GM12878 (cell line): ENCODE results near the gene LAMA5.

Source experiments
- JUND ChIP-seq: IDR thresholded peaks from 2 replicates; pipeline ENCODE4 v1.6.1; 2012; ENCODE audit warnings: low read depth, mild to moderate bottlenecking, low read length, improper control_type of control experiment, moderate library complexity
- POLR2AphosphoS5 ChIP-seq: IDR thresholded peaks from 2 replicates; pipeline ENCODE4 v1.6.1; 2011; ENCODE audit warnings: mild to moderate bottlenecking, low read length, inconsistent platforms
- TF ChIP-seq, protein P1 (sequence below): IDR thresholded peaks from 2 replicates; pipeline ENCODE4 v1.6.1; 2012; ENCODE audit warnings: low read depth, low read length, improper control_type of control experiment
- TF ChIP-seq, protein P2 (sequence below), 3 experiments: IDR thresholded peaks in 2 of 3; conservative IDR thresholded peaks in 1 of 3; 2 replicates each; pipeline ENCODE4 v1.5.1; 2011; ENCODE audit warnings: low read depth in 3 of 3, low read length in 3 of 3, mild to moderate bottlenecking in 3 of 3, control low read depth in 2 of 3, moderate library complexity in 2 of 3, inconsistent platforms in 1 of 3, mixed read lengths in 1 of 3; ENCODE audit not compliant: control insufficient read depth in 2 of 3, insufficient read depth in 1 of 3; ENCODE audit errors: extremely low read depth in 1 of 3

DNA sequence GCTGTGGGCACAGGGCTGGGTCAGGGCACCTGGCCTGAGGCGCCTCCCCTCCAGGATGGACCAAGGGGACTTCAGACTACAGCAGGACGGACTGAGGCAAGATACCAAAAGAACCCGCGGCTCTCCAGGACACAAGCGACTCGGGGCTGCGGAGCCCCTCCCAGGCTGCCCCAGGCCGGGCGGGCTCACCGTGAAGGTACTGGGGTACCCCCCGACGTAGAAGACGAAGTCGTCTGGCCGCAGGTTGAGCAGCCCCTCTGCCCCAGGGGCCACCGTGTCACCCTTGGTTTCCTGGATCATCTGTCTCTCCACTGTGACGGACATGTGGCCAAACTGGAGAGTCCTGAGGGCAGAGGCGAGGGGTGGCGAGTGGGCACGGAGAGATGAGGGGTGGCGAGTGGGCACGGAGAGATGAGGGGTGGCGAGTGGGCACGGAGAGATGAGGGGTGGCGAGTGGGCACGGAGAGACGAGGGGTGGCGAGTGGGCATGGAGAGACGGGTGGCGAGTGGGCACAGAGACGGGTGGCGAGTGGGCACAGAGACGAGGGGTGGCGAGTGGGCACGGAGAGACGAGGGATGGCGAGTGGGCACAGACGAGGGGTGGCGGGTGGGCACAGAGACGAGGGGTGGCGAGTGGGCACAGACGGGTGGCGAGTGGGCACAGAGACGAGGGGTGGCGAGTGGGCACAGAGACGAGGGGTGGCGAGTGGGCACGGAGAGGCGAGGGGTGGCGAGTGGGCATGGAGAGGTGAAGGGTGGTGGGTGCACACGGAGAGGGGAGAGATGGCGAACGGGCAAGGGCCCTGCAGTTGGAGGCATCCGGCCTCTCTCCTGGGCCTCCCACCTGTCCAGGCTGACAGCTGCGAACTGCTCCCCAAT lies 53.4 kb downstream of the LAMA5 start:
- TF ChIP-seq JUND (no peak), POLR2AphosphoS5 (no peak)
- TF ChIP-seq, protein P1, sequence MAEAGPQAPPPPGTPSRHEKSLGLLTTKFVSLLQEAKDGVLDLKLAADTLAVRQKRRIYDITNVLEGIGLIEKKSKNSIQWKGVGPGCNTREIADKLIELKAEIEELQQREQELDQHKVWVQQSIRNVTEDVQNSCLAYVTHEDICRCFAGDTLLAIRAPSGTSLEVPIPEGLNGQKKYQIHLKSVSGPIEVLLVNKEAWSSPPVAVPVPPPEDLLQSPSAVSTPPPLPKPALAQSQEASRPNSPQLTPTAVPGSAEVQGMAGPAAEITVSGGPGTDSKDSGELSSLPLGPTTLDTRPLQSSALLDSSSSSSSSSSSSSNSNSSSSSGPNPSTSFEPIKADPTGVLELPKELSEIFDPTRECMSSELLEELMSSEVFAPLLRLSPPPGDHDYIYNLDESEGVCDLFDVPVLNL, result no peak
- TF ChIP-seq, protein P2, sequence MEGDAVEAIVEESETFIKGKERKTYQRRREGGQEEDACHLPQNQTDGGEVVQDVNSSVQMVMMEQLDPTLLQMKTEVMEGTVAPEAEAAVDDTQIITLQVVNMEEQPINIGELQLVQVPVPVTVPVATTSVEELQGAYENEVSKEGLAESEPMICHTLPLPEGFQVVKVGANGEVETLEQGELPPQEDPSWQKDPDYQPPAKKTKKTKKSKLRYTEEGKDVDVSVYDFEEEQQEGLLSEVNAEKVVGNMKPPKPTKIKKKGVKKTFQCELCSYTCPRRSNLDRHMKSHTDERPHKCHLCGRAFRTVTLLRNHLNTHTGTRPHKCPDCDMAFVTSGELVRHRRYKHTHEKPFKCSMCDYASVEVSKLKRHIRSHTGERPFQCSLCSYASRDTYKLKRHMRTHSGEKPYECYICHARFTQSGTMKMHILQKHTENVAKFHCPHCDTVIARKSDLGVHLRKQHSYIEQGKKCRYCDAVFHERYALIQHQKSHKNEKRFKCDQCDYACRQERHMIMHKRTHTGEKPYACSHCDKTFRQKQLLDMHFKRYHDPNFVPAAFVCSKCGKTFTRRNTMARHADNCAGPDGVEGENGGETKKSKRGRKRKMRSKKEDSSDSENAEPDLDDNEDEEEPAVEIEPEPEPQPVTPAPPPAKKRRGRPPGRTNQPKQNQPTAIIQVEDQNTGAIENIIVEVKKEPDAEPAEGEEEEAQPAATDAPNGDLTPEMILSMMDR (IDR thresholded peaks at IDR 0.05 in 2 of 3, conservative IDR thresholded peaks at IDR 0.05 in 1 of 3; ENCODE audit: control insufficient read depth in 2 of 3, extremely low read depth in 1 of 3, insufficient read depth in 1 of 3, low read depth in 3 of 3, low read length in 3 of 3), result no peak
